Activated CD8-positive, alpha-beta memory T cell treated with anti-CD3 and anti-CD28 coated beads for 24 hours (primary cell): ENCODE results near the gene LDLRAD4.

Source experiments
- DNase-seq: peaks from one replicate; pipeline ENCODE4 v3.0.0-alpha.2; 2020

The LDLRAD4 gene

GRCh38 chr18:13266218-13267100 is 47.9 kb downstream of the LDLRAD4 start:
- peak; percentile 79 for DNase-seq

GRCh38 chr18:13267431-13267873 is 48.9 kb downstream of the LDLRAD4 start:
- DNase-seq, result peak; percentile 60

GRCh38 chr18:13268158-13269012 is 49.8 kb downstream of the LDLRAD4 start:
- peak; percentile 53 for DNase-seq

GRCh38 chr18:13269013-13269280 is 50.4 kb downstream of the LDLRAD4 start:
- no peak for DNase-seq

- peak; percentile 60 for DNase-seq
Observed at GRCh38 chr18:13269521-13270011, 51.0 kb downstream of the LDLRAD4 start.

- DNase-seq, result peak; percentile 30
Observed at GRCh38 chr18:13270279-13270855, 51.8 kb downstream of the LDLRAD4 start.

- peak; percentile 50 for DNase-seq
Observed at GRCh38 chr18:13271302-13271911, 52.8 kb downstream of the LDLRAD4 start.

- DNase-seq, result peak; percentile 53
Observed at GRCh38 chr18:13272416-13272815, 53.9 kb downstream of the LDLRAD4 start.

GRCh38 chr18:13273800-13274199 is 55.2 kb downstream of the LDLRAD4 start:
- DNase-seq, result peak; percentile 77

GRCh38 chr18:13275075-13275474 is 56.5 kb downstream of the LDLRAD4 start:
- no peak for DNase-seq

GRCh38 chr18:13276530-13277520 is 58.3 kb downstream of the LDLRAD4 start:
- no peak for DNase-seq

GRCh38 chr18:13278062-13278630 is 59.6 kb downstream of the LDLRAD4 start:
- no peak for DNase-seq

GRCh38 chr18:13279181-13280069 is 60.9 kb downstream of the LDLRAD4 start:
- peak; percentile 72 for DNase-seq

- DNase-seq, result no peak
Observed at GRCh38 chr18:13280070-13280795, 61.7 kb downstream of the LDLRAD4 start.

- DNase-seq, result no peak
Observed at GRCh38 chr18:13281406-13281805, 62.8 kb downstream of the LDLRAD4 start.

GRCh38 chr18:13283746-13284145 is 65.2 kb downstream of the LDLRAD4 start:
- DNase-seq, result no peak

- no peak for DNase-seq
Observed at GRCh38 chr18:13284330-13285027, 65.9 kb downstream of the LDLRAD4 start.

GRCh38 chr18:13285874-13286273 is 67.3 kb downstream of the LDLRAD4 start:
- DNase-seq, result no peak
